ENCODE measurements around the gene EEPD1.
"Not testable (repeated sequence)": the region's sequence is repeated elsewhere in the genome, so short reads cannot be mapped to it uniquely, and the experiment has no call there.

The EEPD1 gene

GRCh38 chr7:36152756-36153570 lies at the start of gene EEPD1:
Gene EEPD1 (plus strand): TSS chr7:36153254. CDS start chr7:36154325, 1,071 bp downstream.
- DNase-seq: peak; percentile 99

DNA sequence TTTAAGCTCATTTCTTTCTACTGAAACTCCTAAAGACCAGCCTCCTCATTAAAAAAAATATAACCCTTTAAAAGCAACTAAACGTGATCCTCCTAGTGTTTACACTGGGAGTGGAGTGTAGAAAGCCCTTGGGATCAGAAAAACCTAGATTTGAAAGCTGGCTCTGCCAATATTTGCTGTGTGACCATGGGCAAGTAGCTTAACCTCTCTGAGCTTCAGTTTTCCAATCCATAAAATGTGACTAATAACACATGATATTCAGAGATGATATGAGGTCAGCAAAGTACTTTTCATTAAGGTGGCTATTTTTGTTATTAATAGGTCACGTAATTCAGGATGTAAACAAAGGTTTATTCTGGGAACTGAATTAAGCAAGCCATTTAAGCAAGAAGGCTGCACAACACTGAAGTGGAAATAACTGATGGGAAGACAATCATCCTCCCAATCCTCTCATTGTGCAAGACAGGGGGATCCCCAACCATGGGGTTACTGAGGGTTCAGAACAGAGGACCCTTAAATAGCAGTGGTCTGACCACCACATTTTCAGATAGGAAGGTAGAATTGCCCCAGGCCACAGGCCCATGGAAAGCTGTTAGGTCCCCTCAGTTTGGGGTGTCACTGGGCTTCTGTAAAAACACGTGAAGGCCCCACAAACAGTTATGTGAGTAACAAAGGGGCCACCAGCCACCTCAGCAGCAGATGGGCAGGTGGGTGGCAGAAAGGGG lies 49.1 kb upstream of the EEPD1 start:
- no peak for DNase-seq

- not testable (repeated sequence) for DNase-seq
Observed at GRCh38 chr7:36106972-36107908, 45.8 kb upstream of the EEPD1 start.

GRCh38 chr7:36107926-36108631 lies 45.0 kb upstream of the EEPD1 start:
- DNase-seq: no peak

DNA sequence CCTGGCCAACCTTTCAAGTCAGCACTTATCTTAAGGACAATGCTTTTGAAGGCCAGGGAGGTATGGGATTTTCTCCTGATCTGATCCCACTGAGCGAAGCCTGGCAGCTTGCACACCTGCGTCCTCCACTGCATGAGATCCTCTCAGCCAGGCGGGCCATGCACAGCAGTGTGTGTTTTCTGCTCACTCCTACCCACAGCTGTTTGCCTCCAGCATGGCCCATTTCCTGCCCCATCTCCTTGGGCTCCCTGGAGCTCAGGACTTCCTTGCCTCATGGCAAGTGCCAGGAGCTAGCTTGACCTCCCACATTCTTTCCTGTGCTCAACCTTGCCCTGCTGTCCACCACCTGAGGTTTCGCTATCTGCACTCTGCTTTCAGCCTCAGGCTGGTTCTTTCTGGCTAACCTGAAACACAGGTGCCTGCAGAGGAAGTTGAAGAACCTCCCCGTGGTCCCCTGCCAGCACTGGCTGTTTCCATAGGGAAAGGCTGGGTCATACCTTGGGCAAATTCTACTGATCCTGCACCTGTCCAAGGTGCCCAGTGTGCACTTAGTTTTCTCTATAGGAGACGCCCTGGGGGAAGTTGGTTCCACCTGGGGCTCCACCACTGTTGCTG lies 43.9 kb upstream of the EEPD1 start:
- peak; percentile 32 for DNase-seq

DNA sequence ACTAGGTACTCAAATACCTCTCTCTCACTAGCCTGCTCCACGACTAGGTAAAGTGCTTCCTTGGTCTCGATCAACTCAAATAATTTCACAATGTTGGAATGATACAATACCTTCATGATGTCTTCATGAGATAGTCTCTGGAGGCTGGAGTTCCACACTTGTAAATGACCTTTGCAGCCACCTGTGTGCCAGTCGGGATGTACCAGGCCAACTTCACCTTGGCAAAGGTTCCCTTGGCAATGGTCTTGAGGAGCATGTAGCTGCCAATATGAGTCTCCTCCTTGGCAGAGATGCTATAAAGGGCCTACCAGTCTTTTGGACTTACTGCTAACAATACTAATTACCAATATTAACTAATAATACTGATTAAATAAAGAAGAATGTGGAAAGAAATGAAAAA lies 42.5 kb upstream of the EEPD1 start:
- no peak for DNase-seq

DNA sequence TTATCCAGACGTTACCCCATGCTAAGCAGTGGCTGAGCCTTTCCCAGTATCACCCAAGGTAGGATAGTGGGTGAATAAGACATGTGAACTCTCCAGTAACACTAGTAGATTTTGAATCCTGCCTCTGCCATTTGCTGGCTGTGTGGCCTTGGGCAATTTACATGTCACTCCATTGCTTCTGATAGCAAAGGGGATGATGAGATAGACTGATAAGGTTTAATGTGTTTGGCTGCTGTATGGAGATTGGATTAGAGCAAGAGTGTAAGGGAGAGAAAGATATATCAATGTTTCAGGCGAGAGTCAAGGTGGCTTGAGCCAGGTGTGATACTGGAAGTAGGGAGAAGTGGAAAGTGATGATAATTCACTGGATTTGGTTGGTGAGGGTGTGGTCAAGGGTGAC lies 40.1 kb upstream of the EEPD1 start:
- DNase-seq: no peak

GRCh38 chr7:36114355-36114754 lies 38.7 kb upstream of the EEPD1 start:
- no peak for DNase-seq

DNA sequence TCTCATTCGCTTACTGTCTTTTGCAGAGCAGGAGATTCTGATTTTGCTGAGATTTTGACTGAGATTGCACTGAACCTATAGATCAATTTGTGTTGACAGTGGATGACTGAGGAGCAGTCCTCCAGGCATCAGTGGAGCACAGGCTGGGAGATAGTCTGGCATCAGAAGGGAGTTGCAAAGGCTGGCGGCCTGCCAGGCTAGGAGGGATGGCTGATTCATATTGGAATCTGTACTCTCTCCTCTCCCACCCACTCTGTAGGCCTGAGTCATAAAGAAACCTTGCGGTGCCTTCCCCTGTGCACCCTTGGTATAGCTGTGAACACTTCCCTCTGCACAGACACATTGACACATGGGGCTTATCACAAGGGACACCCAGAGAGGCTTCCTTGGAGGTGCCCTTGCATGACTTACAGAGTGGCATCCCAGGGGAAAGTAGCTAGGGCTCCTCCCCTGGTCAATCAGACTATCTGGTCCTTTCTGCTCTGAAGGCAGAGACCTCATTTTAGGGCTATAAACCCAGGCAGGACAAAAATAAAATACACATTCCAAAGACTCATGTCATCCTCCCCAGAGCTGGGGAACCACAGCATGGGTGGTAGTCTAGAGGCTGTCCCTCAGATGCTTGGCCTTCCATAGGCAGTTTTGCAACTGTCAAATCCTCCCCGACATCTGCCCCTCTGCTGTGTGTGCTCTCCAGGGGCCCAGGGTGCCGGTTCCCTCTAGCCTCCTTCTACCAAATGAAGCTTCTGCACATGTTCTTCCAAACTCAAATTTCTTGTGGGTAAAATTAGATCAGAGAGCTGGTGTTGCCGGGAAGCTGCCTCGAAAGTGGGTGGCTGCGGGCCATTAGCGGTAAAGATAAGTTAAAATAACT lies 37.4 kb upstream of the EEPD1 start:
- no peak for DNase-seq

DNA sequence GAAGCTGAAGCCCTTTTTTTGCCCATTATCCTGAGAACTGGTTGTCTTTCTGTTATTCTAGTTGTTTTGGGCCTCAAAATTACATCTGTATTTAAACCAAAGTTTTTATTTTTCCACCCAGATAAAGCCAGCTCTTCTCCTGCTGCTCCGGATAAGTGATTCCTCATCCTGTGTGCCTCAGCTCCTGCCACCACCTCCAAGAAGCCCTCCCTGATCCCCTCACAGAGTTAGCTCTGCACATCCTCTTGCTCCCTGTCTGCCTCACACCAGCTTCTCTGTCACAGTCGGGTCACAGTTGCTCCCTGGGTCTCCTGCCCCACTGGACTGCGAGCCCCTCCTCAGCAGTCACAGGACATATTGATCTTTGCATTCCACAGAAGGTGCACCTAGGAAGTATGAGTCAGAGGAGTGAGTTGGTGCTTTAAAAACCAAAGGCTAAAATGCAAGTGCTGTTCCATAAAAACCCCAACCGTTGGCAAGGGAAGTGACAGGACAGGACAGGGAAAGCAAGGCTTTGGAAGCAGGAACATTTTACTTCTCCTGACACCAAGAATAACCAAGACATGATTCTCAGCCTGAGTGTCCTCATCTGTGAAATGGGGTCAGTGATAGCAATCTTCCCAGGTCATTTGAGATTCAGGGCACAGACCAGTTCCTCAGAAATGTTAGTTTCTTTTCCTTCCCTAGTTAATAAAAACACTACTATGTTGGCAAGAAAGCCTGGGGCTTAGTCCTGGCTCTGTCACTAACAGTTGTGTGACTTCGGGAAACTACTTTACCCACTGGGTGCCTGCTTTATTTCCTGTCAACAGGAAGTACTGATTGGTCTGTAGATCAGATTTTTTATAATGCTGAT lies 36.5 kb upstream of the EEPD1 start:
- DNase-seq: no peak

- DNase-seq: no peak
Observed at GRCh38 chr7:36117203-36117840, 35.7 kb upstream of the EEPD1 start.

GRCh38 chr7:36118344-36118743 lies 34.7 kb upstream of the EEPD1 start:
- no peak for DNase-seq

GRCh38 chr7:36119005-36119706 lies 33.9 kb upstream of the EEPD1 start:
- DNase-seq: peak; percentile 24

- peak; percentile 18 for DNase-seq
Observed at GRCh38 chr7:36119983-36120646, 32.9 kb upstream of the EEPD1 start.

GRCh38 chr7:36125630-36126029 lies 27.4 kb upstream of the EEPD1 start:
- DNase-seq: not testable (repeated sequence)

DNA sequence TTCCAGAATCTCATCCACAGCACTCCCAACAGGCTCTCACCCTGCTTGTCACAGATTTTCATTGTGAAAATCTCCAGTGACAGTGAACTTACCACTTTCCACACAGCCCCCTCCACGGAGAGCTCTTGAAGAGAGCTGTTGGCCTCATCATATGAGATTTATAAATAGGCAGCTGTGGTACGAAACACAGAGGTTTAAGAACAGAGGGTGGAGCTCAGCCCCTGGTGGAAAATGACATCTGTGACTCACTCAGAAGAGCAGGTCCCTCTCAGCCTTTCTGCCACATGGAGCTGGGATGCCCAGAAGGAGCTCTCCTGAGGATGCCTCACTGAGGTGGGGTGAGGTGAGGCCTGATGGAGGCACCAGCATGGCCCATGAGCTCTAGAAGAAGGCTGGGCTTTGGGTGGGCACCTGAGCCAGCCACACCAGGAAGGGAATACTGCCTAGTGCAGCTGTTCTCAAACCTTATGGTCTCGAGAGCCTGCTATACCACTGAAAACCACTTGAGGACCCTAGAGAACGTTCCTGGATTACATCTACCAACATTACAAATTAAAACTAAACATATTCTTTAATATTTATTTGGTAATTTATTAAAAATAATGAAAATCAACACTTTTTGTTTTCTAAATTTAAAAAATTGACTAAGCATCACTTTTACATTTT lies 25.8 kb upstream of the EEPD1 start:
- DNase-seq: peak; percentile 35

DNA sequence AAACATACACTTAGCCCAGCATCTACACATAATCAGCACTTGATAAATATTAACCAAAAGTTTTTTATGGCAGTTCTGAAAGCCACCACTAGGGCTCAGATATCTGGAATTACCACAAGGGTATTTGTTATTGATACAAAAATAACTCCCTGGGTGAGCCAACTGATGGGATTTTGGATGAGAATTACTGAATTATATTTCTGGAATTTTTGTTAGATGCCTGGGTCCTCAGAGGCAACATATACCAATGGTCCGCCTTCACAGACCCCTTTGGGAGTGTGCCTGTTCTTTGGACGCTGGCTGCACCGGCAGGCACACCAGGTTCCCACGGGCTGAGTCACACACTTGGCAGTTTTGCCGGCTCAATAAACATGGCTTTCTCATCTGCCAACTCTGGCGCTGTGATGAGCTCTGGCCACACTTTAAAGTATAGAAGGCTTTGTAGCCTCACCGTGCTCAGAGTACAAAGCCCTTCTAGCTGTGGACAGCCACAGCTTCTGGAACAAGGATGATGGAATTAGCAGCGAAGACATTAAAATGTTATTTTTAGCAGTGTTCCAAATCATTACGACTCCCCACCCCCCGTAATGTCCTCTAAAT lies 24.5 kb upstream of the EEPD1 start:
- DNase-seq: peak; percentile 56

Measured in RPMI8226 (cell line).